WTC11 (cell line): ENCODE results near the gene RAB26.

Source experiments
- ATF3 ChIP-seq: sonication (generic); formaldehyde crosslinking; conservative IDR thresholded peaks from 2 replicates; pipeline ENCODE4 v1.8.1; 2022; ENCODE audit warnings: mild to moderate bottlenecking, missing genetic modification reagents
- CTCF ChIP-seq: fragments of 200-600 bp; IDR thresholded peaks from 2 replicates; pipeline ENCODE4 v1.8.0; 2022; ENCODE audit warnings: antibody characterized with exemption
- E2F5 ChIP-seq: sonication (generic); formaldehyde crosslinking; IDR thresholded peaks from 2 replicates; pipeline ENCODE4 v1.8.1; 2022; ENCODE audit warnings: mild to moderate bottlenecking, moderate library complexity, missing genetic modification reagents
- ELF4 ChIP-seq: sonication (generic); formaldehyde crosslinking; IDR thresholded peaks from 2 replicates; pipeline ENCODE4 v1.8.1; 2022; ENCODE audit warnings: low read depth, mild to moderate bottlenecking, moderate library complexity, missing genetic modification reagents
- FOXP1 ChIP-seq: sonication (generic); formaldehyde crosslinking; IDR thresholded peaks from 2 replicates; pipeline ENCODE4 v1.8.0; 2022; ENCODE audit warnings: missing genetic modification reagents, mild to moderate bottlenecking, moderate library complexity, borderline replicate concordance
- MLX ChIP-seq: sonication (generic); formaldehyde crosslinking; IDR thresholded peaks from 2 replicates; pipeline ENCODE4 v1.8.1; 2023; ENCODE audit warnings: mild to moderate bottlenecking, missing genetic modification reagents, moderate library complexity
- NFE2L1 ChIP-seq: sonication (generic); formaldehyde crosslinking; IDR thresholded peaks from 2 replicates; pipeline ENCODE4 v1.8.1; 2023; ENCODE audit warnings: missing genetic modification reagents
- NFYB ChIP-seq: sonication (generic); formaldehyde crosslinking; conservative IDR thresholded peaks from 2 replicates; pipeline ENCODE4 v1.8.0; 2022; ENCODE audit warnings: low read depth, missing genetic modification reagents
- NR1H2 ChIP-seq: sonication (generic); formaldehyde crosslinking; IDR thresholded peaks from 2 replicates; pipeline ENCODE4 v1.9.0; 2021; ENCODE audit warnings: mild to moderate bottlenecking, moderate library complexity, missing genetic modification reagents
- TCF7 ChIP-seq: sonication (generic); formaldehyde crosslinking; IDR thresholded peaks from 2 replicates; pipeline ENCODE4 v1.8.0; 2022; ENCODE audit warnings: mild to moderate bottlenecking, low read depth, missing genetic modification reagents, moderate library complexity
- TEAD4 ChIP-seq: sonication (generic); formaldehyde crosslinking; IDR thresholded peaks from 2 replicates; pipeline ENCODE4 v1.8.0; 2022; ENCODE audit warnings: mild to moderate bottlenecking, missing genetic modification reagents
- ZNF138 ChIP-seq: sonication (generic); formaldehyde crosslinking; conservative IDR thresholded peaks from 2 replicates; pipeline ENCODE4 v1.8.1; 2022; ENCODE audit warnings: mild to moderate bottlenecking, moderate library complexity, missing genetic modification reagents

GRCh38 chr16:2195322-2196161, 47.1 kb downstream of the RAB26 start:
- TF ChIP-seq CTCF: no peak
- TF ChIP-seq NR1H2: no peak
- TF ChIP-seq NFYB (CRISPR knock-in tag): no peak
- TF ChIP-seq FOXP1 (CRISPR knock-in tag): no peak
- TF ChIP-seq NFE2L1 (CRISPR knock-in tag): no peak
- no peak for TF ChIP-seq E2F5 (CRISPR knock-in tag)
- TF ChIP-seq ATF3: no peak
- TF ChIP-seq MLX (CRISPR knock-in tag): no peak
- TF ChIP-seq ELF4 (CRISPR knock-in tag): no peak
- TF ChIP-seq TCF7 (CRISPR knock-in tag): no peak
- no peak for TF ChIP-seq ZNF138
- TF ChIP-seq TEAD4 (CRISPR knock-in tag): no peak
